IMR-90 (cell line): Measurements from ENCODE around the gene HMGN4. TPM values are rescaled to one million over a fixed set of nuclear protein-coding genes. Genes with fewer than 3 reads are reported as not detected.

Source experiments
- ATAC-seq: fragments of 200-7000 bp; cut with Tn5 transposase; 2 replicates; pipeline ENCODE4 v1.9.1; 2020; ENCODE audit warnings: low read depth, mild to moderate bottlenecking, moderate library complexity
- BruUV-seq: library from RNA; stranded (reverse); fragments of 400-500 nt; replicated peaks from 2 replicates; lab custom pipeline; 2021; lab: Mats Ljungman, UMichigan
- CTCF ChIA-PET: fragments of 300-600 bp; formaldehyde crosslinking; extraction: SDS; loops from one replicate; lab custom pipeline; 2021; ENCODE audit warnings: antibody characterized with exemption; lab: Yijun Ruan, JAX
- POLR2A ChIA-PET: fragments of 300-600 bp; sonication (Branson Sonifier 250); formaldehyde crosslinking; loops from one replicate; lab custom pipeline; 2022; ENCODE audit warnings: antibody characterized with exemption; ENCODE audit not compliant: unreplicated experiment; lab: Charles Lee
- DNase-seq: peaks from one replicate; pipeline ENCODE4 v3.0.0; 2013
- H2AFZ ChIP-seq: replicated peaks from 2 replicates; pipeline ENCODE3; 2013; ENCODE audit warnings: low read length, mild to moderate bottlenecking; ENCODE audit not compliant: poor library complexity
- H2AK5ac ChIP-seq: 2 replicates; pipeline ENCODE4 v1.6.1; 2013; ENCODE audit warnings: low read depth, low read length, inconsistent platforms
- H2AK9ac ChIP-seq: replicated peaks from 2 replicates; pipeline ENCODE3; 2013; ENCODE audit warnings: mild to moderate bottlenecking, low read depth, low read length, moderate library complexity; ENCODE audit not compliant: poor library complexity
- H2BK120ac ChIP-seq: 2 replicates; pipeline ENCODE4 v1.6.1; 2013; ENCODE audit warnings: low read depth, low read length, inconsistent platforms
- H2BK15ac ChIP-seq: 3 replicates; pipeline ENCODE4 v1.6.1; 2013; ENCODE audit warnings: low read depth, low read length, inconsistent platforms
- H2BK20ac ChIP-seq: 2 replicates; pipeline ENCODE4 v1.6.1; 2013; ENCODE audit warnings: low read depth, mild to moderate bottlenecking, inconsistent platforms, low read length, moderate library complexity
- H2BK5ac ChIP-seq: 2 replicates; pipeline ENCODE4 v1.6.1; 2013; ENCODE audit warnings: mild to moderate bottlenecking, low read depth, low read length, inconsistent platforms; ENCODE audit not compliant: poor library complexity, severe bottlenecking
- H3K14ac ChIP-seq: replicated peaks from 2 replicates; pipeline ENCODE4 v1.6.1; 2013; ENCODE audit warnings: low read depth, low read length, inconsistent platforms
- H3K18ac ChIP-seq: 2 replicates; pipeline ENCODE4 v1.6.1; 2013; ENCODE audit warnings: low read depth, low read length, control low read depth
- H3K23ac ChIP-seq: 2 replicates; pipeline ENCODE4 v1.6.1; 2013; ENCODE audit warnings: low read depth, low read length, inconsistent platforms
- H3K27ac ChIP-seq: 2 replicates; pipeline ENCODE4 v1.5.1; 2013; ENCODE audit warnings: mild to moderate bottlenecking, control low read depth, low read length; ENCODE audit not compliant: insufficient read depth
- H3K27me3 ChIP-seq: 2 replicates; pipeline ENCODE4 v1.6.1; 2013; ENCODE audit warnings: low read length; ENCODE audit not compliant: control insufficient read depth, insufficient read depth
- H3K36me3 ChIP-seq: 2 replicates; pipeline ENCODE4 v1.6.1; 2013; ENCODE audit warnings: low read length, mixed read lengths; ENCODE audit not compliant: control insufficient read depth, insufficient read depth
- H3K4ac ChIP-seq: 2 replicates; pipeline ENCODE4 v1.6.1; 2013; ENCODE audit warnings: low read depth, low read length, inconsistent platforms
- H3K4me1 ChIP-seq: 2 replicates; pipeline ENCODE4 v1.6.1; 2013; ENCODE audit warnings: low read length, mixed read lengths; ENCODE audit not compliant: control insufficient read depth, insufficient read depth
- H3K4me2 ChIP-seq: 2 replicates; pipeline ENCODE4 v1.6.1; 2013; ENCODE audit warnings: low read depth, mild to moderate bottlenecking, control low read depth, low read length, moderate library complexity
- H3K4me3 ChIP-seq: 2 replicates; pipeline ENCODE4 v1.5.1; 2013; ENCODE audit warnings: low read depth, mild to moderate bottlenecking, control low read depth, low read length, moderate library complexity; ENCODE audit not compliant: insufficient read depth
- H3K56ac ChIP-seq: 2 replicates; pipeline ENCODE4 v1.6.1; 2013; ENCODE audit warnings: low read length, inconsistent platforms; ENCODE audit not compliant: insufficient read depth; ENCODE audit errors: extremely low read depth
- H3K79me1 ChIP-seq, 2 experiments: 2 replicates each; pipeline ENCODE4 v1.6.1; 2013; ENCODE audit warnings: low read length in 2 of 2, inconsistent platforms in 1 of 2, low read depth in 1 of 2
- H3K9ac ChIP-seq: 2 replicates; pipeline ENCODE4 v1.6.1; 2013; ENCODE audit warnings: low read depth, low read length, control low read depth
- H3K9me1 ChIP-seq: 2 replicates; pipeline ENCODE4 v1.6.1; 2013; ENCODE audit warnings: low read length, inconsistent platforms; ENCODE audit not compliant: insufficient read depth
- H3K9me3 ChIP-seq: 2 replicates; pipeline ENCODE4 v1.6.1; 2013; ENCODE audit warnings: low read length; ENCODE audit not compliant: control insufficient read depth, insufficient read depth
- H4K20me1 ChIP-seq: 2 replicates; pipeline ENCODE4 v1.6.1; 2013; ENCODE audit warnings: low read length, inconsistent platforms; ENCODE audit not compliant: insufficient read depth
- H4K5ac ChIP-seq: 2 replicates; pipeline ENCODE4 v1.6.1; 2013; ENCODE audit warnings: mild to moderate bottlenecking, low read depth, low read length, control low read depth
- H4K8ac ChIP-seq, 2 experiments: 2 replicates each; pipeline ENCODE4 v1.6.1; 2013; ENCODE audit warnings: low read depth in 2 of 2, low read length in 2 of 2, control low read depth in 1 of 2, inconsistent platforms in 1 of 2
- H4K91ac ChIP-seq: 2 replicates; pipeline ENCODE4 v1.6.1; 2013; ENCODE audit warnings: low read depth, low read length, inconsistent platforms; ENCODE audit not compliant: insufficient read depth
- CEBPB ChIP-seq: IDR thresholded peaks from 2 replicates; pipeline ENCODE4 v1.6.1; 2012; ENCODE audit warnings: low read depth, low read length, improper control_type of control experiment
- CHD1 ChIP-seq: IDR thresholded peaks from 2 replicates; pipeline ENCODE4 v1.6.1; 2012; ENCODE audit warnings: low read depth, low read length, improper control_type of control experiment
- ELK1 ChIP-seq: fragments of 150-350 bp; IDR thresholded peaks from 2 replicates; pipeline ENCODE4 v1.6.1; 2016; ENCODE audit warnings: low read depth, mild to moderate bottlenecking, low read length, moderate library complexity, borderline replicate concordance
- FOS ChIP-seq: fragments of 150-350 bp; IDR thresholded peaks from 2 replicates; pipeline ENCODE4 v1.6.1; 2016; ENCODE audit warnings: low read depth, low read length
- MAFK ChIP-seq: IDR thresholded peaks from 2 replicates; pipeline ENCODE4 v1.6.1; 2012; ENCODE audit warnings: low read depth, low read length, improper control_type of control experiment
- MAZ ChIP-seq: IDR thresholded peaks from 2 replicates; pipeline ENCODE4 v1.6.1; 2012; ENCODE audit warnings: low read depth, mild to moderate bottlenecking, low read length, improper control_type of control experiment, moderate library complexity, borderline replicate concordance
- NFE2L2 ChIP-seq: fragments of 150-350 bp; IDR thresholded peaks from 2 replicates; pipeline ENCODE4 v1.6.1; 2016; ENCODE audit warnings: low read depth, mild to moderate bottlenecking, low read length
- POLR2A ChIP-seq: IDR thresholded peaks from 2 replicates; pipeline ENCODE4 v1.6.1; 2012; ENCODE audit warnings: mild to moderate bottlenecking, low read depth, low read length
- RAD21 ChIP-seq: IDR thresholded peaks from 2 replicates; pipeline ENCODE4 v1.6.1; 2012; ENCODE audit warnings: low read length, improper control_type of control experiment
- RCOR1 ChIP-seq: IDR thresholded peaks from 2 replicates; pipeline ENCODE4 v1.6.1; 2012; ENCODE audit warnings: mild to moderate bottlenecking, low read length, improper control_type of control experiment; ENCODE audit not compliant: insufficient replicate concordance
- SMC3 ChIP-seq: fragments of 150-350 bp; IDR thresholded peaks from 2 replicates; pipeline ENCODE4 v1.6.1; 2016; ENCODE audit warnings: low read depth, mild to moderate bottlenecking, antibody characterized with exemption, low read length, moderate library complexity
- WGBS, 2 experiments: methylation state at CpG; one replicate each; pipeline versions ENCODE4 v1.1.5 to v1.1.7; 2013; ENCODE audit warnings: missing lambda C conversion rate in 2 of 2; ENCODE audit not compliant: insufficient read length in 1 of 2; ENCODE audit errors: extremely low coverage in 2 of 2; 5-methylcytosine and 5-hydroxymethylcytosine counted together
- dilution Hi-C: fragments of 300-500 bp; cut with HindIII; formaldehyde crosslinking; loops from one replicate; pipeline ENCODE4 v1.14.3; 2018; ENCODE audit warnings: low sequenced_read_pairs; ENCODE audit not compliant: unreplicated experiment
- in situ Hi-C: fragments of 300-500 bp; cut with MboI; formaldehyde crosslinking; loops from 3 replicates; pipeline ENCODE4 v1.14.3; 2019; ENCODE audit warnings: low sequenced_read_pairs, inconsistent platforms, mixed read lengths
- intact Hi-C: fragments of 100-400 bp; cut with micrococcal nuclease; formaldehyde crosslinking; loops from 2 replicates; pipeline ENCODE4 v1.10.0; 2022
- polyA plus RNA-seq, 3 experiments: library from polyadenylated mRNA; depleted of rRNA; stranded (reverse); fragments of >200 nt; gene quantifications; 2 replicates each; pipeline ENCODE4 v1.2.3, GENCODE V29; 2012; ENCODE audit warnings: low replicate concordance in 1 of 3
- total RNA-seq: library from RNA; depleted of rRNA; stranded (reverse); fragments of >200 nt; gene quantifications from 2 replicates; pipeline ENCODE4 v1.2.3, GENCODE V29; 2012
- TF ChIP-seq, protein P1 (sequence below): conservative IDR thresholded peaks from 2 replicates; pipeline ENCODE4 v1.5.1; 2012; ENCODE audit warnings: mild to moderate bottlenecking, low read depth, low read length, improper control_type of control experiment

The HMGN4 gene
- total and polyA plus RNA-seq, 2 of the 4 experiments (the other 2 are of a cell fraction): 46.4 to 50.2 TPM

GRCh38 chr6:26516481-26517427 is 21.4 kb upstream of the HMGN4 start (continued):
- TF ChIP-seq NFE2L2: no peak
- no peak for TF ChIP-seq RAD21

GRCh38 chr6:26519359-26519758 is 18.8 kb upstream of the HMGN4 start:
- H3K4me1 ChIP-seq: peaks cover 7% of the 10 kb centered on the region
- H2BK5ac ChIP-seq: no peak overlapping the region
- H4K20me1 ChIP-seq: no peaks in the 10 kb centered on the region
- in situ Hi-C loops (no loop called here), dilution Hi-C loops (no loop called here), intact Hi-C loops (no loop called here)
- H4K91ac ChIP-seq: no peak overlapping the region
- no peak overlapping the region for H3K27ac ChIP-seq
- no CpG with 5 or more reads among the region's 2 CpGs for WGBS, 2 experiments
- no peaks in the 10 kb centered on the region for H3K9me3 ChIP-seq
- ChIA-PET POLR2A (no interaction called here), CTCF (interaction anchor here (1.0 kb wide), 2 partner anchors 177 to 179 kb away, joined by 3 read pairs; no protein-coding TSS in a partner anchor)
- H2BK20ac ChIP-seq: no peak overlapping the region
- no peak overlapping the region for H2AFZ ChIP-seq
- no peak for DNase-seq
- H3K4ac ChIP-seq: no peak overlapping the region
- H3K23ac ChIP-seq: no peak overlapping the region
- no peak overlapping the region for H2AK9ac ChIP-seq
- H3K9ac ChIP-seq: no peak overlapping the region
- H3K56ac ChIP-seq: no peak overlapping the region
- H3K14ac ChIP-seq: no peak overlapping the region
- no peak overlapping the region; a peak in 1 of 4 replicates for H4K8ac ChIP-seq
- peaks cover 6% of the 10 kb centered on the region; the same call in 1 of the 2 replicates for H3K9me1 ChIP-seq
- no peak for ATAC-seq
- no peak overlapping the region for H2AK5ac ChIP-seq
- H2BK120ac ChIP-seq: no peak overlapping the region
- H2BK15ac ChIP-seq: no peak overlapping the region
- H3K4me3 ChIP-seq: no peak overlapping the region
- no TSS peak for BruUV-seq
- no peaks in the 10 kb centered on the region for H3K36me3 ChIP-seq
- H3K27me3 ChIP-seq: no peaks in the 10 kb centered on the region
- no peak overlapping the region for H3K4me2 ChIP-seq
- peaks cover 0 to 7% of the 10 kb centered on the region in 2 experiments; a peak in 3 of 4 replicates for H3K79me1 ChIP-seq
- H4K5ac ChIP-seq: no peak overlapping the region
- H3K18ac ChIP-seq: no peak overlapping the region
- TF ChIP-seq ELK1: no peak
- TF ChIP-seq SMC3: no peak
- TF ChIP-seq, protein P1, sequence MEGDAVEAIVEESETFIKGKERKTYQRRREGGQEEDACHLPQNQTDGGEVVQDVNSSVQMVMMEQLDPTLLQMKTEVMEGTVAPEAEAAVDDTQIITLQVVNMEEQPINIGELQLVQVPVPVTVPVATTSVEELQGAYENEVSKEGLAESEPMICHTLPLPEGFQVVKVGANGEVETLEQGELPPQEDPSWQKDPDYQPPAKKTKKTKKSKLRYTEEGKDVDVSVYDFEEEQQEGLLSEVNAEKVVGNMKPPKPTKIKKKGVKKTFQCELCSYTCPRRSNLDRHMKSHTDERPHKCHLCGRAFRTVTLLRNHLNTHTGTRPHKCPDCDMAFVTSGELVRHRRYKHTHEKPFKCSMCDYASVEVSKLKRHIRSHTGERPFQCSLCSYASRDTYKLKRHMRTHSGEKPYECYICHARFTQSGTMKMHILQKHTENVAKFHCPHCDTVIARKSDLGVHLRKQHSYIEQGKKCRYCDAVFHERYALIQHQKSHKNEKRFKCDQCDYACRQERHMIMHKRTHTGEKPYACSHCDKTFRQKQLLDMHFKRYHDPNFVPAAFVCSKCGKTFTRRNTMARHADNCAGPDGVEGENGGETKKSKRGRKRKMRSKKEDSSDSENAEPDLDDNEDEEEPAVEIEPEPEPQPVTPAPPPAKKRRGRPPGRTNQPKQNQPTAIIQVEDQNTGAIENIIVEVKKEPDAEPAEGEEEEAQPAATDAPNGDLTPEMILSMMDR: no peak
- no peak for TF ChIP-seq FOS
- TF ChIP-seq NFE2L2: no peak
- TF ChIP-seq CHD1: no peak
- no peak for TF ChIP-seq MAZ
- TF ChIP-seq RAD21: no peak
- TF ChIP-seq CEBPB: no peak
- no peak for TF ChIP-seq POLR2A
- TF ChIP-seq RCOR1: no peak
- no peak for TF ChIP-seq MAFK
